GM21576 (cell line): Measurements from ENCODE around the gene GGA3.
"Not testable (repeated sequence)": the region's sequence is repeated elsewhere in the genome, so short reads cannot be mapped to it uniquely, and the experiment has no call there.

Experiments
- ATAC-seq: cut with Tn5 transposase; IDR thresholded peaks from one replicate; pipeline ENCODE4 v1.9.1; 2021; ENCODE audit warnings: mild to moderate bottlenecking, moderate library complexity; ENCODE audit not compliant: unreplicated experiment

Gene GGA3

DNA sequence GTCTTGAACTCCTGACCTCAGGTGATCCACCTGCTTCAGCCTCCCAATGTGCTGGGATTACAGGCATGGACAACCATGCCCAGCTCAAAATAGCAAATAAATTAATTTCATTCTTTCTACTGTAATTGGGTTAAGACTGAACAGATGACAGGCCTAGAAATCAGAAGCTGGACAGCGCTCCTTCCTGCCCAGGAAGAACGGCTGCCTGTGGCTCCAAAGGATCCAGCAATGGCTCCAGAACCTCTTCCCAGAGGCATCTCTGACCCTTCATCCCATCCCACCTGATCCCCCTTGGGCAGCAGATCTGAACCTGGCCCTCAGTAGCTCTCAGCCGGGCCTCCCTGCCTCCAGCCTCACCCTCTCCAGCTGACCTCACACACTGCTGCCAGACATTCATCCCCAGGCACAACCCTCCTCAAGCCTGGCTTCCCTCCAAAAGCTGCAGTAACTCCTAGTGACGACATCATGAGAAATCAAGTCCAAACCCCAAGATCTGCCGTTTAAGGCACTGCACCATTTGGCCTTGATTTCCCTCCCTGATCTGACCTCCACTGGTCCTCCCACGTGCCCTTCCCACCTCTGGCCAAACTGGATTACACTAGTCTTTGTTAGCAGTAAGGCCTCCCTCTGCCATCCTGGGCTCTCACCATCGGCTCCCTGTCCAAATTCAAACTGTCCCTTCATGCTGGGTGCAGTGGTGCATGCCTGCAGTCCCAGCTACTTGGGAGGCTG lies 12.7 kb upstream of the GGA3 start:
- ATAC-seq = no peak

DNA sequence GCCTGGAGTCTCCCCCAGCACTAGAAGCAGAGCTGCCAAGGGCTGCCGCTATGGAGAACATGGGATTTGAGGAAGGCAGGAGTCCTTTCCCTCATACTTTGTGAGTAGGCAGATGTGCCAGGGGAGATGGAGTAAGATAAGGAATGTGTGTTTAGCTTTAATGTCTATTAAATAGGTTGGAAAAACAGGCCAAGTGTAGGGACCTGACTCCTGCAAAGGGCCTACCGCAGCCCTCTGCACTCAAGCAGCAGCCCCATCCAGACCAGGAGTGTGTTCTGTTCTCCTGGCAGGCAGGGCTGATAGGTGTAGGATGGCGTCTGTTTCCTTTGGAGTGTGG lies 11.4 kb upstream of the GGA3 start:
- no peak for ATAC-seq

DNA sequence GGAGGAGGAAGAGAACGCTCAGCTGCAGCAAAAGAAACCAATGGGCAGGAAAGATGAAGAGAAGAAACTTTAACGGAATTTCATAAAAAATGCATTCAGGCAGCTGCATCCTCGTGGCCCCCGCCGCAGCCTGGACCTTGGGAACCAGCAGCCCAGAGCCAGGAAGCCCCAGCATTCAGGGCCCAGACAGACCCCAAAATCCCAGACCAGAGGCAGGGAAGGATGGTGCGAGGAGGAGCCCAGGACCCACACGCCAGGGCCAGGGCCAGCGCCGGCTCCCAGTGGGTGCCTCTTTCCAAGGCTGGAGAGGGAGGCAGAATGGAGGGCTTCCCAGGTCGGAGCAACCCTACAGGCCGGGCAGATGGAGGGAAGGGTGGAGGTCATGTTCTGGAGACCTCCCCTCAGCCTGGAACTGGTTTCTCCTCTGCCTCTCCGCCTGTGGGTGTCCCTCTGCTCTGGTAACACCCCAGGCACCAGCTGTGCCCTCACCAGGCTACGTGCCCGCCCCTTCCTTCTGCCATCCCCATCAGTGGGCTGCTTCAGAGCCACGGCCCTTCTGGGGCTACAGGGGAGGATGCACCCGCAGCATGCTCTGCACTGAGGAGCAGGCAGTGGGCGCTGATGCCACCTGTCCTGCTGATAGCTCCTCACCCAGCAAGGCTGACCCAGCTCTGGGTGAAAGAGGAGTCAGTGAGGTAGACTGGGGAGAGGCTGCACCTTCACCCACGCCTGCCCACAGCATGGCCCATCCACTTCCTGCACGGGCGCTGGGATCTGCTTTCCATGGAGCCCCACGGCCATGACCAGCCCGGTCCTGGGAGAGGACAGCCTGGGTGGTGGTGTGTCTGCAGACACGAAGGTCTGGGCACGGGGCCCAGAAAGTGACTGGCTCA lies 10.8 kb upstream of the GGA3 start:
- no peak for ATAC-seq

DNA sequence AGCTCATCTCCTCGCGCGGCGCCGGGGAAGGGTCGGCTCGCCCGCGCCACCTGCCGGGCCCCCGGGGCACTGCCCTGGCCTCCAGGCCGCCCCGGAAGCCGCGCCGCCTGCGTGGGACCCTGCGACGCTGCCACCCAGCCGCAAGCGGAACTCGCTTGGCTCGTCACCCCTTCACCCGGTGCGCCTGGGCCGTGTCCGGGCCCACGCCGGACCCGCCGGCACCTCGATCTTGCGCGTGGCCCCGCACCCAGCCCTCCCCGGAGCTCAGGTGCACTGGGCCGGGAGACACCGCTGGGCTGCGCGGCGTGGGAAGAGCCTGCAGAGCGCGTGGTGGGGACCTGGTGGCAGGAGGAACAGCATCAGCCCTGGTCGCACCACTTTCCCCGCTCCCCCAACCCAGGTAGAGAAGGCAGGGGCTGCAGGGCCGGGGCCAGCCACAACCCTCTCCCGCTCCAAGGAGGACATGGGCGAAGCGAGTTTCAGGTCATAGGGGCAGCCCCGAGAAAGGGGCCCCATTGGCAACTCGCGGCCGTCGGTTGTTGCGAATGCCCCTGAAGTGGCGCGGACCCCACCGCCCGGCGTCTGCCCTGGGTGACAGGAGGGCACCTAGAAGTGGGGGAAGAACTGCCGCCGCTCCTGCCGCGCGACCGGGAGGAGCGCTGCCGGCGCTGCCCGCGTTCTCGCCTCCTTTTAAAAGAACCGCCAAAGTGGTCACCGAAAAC lies 10.0 kb upstream of the GGA3 start:
- ATAC-seq = peak; percentile 58

DNA sequence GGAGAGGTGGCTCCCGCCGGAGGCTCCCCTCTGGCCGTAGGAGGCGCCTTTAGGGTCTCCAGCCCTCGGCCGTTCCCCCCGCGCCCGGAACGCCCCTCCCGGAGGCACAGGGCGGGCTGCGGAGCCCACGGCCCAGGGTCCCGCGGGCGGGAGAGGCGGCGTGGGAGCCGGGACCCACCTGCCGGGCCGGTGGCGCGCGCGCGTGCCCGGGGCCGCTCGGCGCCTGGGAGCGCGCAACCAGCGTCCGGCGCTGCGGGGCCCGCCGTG lies 9.5 kb upstream of the GGA3 start, which contains the start of gene MIF4GD:
Gene MIF4GD, minus strand, starts transcription at position 266 of the 267 bp plus-strand sequence. CDS start 1,036 bp downstream, outside the sequence.
- no peak for ATAC-seq

DNA sequence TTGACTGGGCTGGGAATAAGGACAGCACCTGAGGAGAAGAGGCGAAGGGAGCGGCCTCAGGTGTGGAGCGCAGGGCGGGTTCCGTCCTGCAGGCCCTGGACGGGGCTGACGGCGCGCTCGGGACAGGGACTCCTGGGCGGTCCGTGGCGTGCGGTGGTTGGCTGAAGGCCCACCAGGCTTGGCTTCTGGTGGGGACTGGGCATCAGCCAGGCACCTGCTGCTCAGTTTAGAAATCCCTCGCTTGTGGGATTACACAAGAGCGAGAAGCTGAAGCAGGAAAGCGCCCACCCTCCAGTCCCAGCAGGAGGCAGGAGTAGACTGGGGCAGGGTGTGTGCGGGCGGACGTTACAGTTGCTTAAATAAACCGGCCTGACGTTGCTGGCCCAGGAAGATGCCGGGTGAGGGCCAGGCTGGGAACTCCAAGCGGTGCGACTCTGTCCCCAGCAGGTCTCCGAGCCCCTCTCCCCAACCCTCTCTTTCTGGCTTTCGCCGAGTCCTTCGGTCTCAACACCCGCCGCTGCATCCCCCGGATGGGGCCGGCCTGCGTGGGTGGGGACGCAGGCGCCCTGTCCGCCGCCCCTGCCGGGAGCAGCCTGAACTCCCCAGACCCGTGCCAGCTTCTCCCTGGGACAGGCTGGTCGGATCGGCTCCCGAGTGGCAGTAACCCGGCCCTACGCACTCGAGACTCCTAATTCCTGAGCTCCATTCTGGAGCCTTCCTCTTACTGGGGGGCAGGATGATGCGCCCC lies 9.0 kb upstream of the GGA3 start:
- ATAC-seq = peak; percentile 29

DNA sequence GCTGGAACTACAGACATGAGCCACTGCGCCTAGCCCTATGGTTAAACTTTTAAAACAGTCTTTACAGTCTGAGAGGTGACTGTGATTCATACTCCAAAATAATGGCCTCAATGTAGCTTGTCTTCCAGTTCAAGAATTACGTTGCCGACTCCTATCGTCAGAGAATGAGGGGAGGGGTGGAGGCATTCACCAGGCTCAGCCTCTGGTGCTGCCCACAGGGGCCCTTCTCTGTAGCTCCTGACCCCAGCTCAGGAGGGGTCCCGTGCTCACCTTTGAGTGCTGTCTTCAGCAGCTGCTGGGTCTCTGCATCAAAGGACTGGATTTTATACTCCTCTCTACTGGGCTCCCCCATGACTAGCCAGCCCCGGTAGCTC lies 8.4 kb upstream of the GGA3 start:
- ATAC-seq = no peak

DNA sequence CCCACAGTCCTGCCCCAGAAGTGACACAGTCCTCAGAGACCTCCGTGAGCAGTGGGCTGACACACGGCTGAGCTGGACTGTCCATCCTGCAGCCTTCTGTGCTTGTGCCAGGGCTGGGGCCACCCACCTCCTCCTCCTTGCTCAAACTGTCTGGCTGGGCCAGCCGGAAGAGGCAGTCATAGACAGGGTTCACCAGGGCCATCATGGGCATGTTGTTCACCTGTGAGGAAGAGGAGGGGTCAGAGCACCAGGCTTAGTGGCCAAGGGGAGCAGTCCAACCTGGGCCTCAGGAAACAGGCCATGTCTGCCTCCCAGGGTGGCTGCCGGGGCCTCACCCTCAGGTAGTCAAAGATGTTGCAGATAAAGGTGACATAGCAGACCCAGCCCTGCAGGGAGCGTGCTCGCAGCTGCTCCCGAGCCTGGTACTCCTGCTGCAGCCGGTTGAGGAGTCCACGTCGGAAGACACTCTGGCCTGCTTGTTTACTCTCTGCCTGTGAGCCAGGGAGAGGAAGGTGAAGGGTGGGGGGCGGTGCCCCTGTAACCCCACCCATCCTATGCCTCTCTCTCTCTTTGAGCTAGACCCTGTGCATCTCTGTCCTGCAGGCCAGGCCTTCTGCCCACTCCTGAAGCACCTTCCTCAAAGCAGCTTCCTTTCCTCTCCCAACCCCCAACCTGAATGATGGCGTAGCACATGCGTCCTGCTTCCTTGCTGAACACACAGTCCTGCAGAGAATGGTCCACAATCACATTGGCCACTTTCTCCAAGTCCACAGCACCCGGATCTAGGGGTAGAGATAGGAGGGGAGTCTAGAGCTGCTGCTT lies 6.2 kb upstream of the GGA3 start:
- no peak for ATAC-seq

DNA sequence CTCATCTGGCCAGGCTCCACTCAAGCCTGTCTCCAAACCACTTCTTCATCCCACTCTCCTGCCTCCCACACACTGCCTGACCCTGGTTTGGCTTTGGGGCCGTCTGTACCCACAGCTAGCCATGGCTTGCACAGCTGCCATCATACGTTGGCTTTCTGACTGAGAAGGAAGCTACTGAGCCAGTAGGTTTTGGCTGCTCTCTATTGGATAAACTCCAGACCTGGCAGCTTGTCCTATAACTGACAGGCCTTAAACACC lies 5.7 kb upstream of the GGA3 start:
- no peak for ATAC-seq

DNA sequence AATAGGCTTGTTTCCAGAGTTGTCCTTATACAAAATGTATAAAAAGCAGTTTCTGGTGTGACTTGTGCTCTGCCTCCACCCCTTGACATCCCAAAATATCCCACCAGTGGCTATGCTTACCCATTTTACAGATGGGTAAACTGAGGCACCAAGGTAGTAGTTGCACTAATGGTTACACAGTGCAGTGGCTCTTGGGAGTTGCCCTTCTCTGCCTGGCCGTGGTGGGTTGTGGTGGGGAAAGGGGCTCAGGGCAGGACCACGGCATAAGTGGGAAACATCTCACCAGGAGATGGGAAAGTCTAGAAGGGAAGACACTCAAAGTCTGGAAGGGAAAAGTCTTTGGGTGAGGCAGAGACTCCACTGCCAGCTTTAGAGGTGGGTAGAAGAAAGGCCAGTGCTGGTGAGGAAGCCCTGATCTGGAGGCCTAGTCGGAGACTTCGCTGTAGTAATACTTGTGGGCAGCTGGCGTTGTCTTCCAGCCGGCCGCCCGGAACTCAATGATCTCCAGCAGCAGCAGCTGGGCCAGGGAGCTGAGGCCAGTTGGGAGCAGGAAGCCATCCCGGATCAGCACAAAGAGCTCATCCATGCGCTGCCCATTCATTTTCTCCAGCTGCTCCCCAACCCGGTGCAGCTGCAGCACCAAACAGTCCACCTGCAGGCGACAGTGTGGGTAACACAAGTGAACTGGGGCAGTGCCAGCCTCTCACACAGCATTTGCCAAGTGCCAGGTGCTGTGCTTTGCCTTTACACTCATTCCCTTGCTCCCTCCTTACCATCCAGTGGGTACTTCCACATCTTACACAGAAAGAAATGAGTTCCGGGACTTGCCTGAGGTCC lies 5.1 kb upstream of the GGA3 start:
- ATAC-seq = no peak

DNA sequence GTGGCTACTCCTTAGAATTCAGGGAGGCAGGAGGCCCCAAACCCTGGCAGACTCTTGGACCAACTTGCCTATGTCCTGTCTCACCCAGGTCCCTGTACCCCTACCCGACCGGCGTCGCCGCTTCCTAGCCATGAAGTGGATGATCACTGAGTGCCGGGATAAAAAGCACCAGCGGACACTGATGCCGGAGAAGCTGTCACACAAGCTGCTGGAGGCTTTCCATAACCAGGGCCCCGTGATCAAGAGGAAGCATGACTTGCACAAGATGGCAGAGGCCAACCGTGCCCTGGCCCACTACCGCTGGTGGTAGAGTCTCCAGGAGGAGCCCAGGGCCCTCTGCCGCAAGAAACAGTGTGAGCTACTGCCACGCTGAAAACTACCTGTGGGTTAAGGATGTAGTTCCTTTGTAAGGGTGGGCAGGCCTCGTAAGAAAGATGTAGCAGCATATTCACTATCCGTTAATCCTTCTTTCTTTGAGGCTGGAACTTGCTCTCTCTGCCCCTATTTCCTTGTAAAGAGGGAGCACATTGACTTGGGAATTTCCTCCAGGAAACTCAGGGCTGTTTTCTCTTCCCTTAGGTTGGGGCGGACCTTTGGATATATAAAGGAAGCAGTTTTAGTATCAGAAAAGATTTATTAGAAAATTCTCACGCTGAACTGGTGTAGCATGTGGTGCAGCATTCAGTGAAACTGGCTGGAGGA lies 4.4 kb upstream of the GGA3 start:
- ATAC-seq = no peak

DNA sequence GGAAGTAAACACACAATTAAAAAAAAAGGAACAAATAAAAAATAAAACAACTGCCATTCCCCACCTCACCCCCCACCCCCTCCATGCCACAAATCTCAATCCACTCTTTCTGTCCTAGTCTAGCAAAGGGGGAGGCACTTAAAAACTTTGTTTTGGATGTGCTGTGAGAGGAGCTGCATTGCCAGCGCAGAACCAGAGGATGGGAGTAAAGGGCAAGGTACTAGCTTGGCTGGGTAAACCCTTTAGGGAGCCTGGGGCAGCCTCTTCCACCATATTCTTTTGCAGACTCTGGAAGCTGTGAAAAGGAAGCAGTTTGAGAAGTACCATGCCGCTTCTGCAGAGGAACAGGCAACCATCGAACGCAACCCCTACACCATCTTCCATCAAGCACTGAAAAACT lies 1.6 kb upstream of the GGA3 start:
- ATAC-seq = no peak

DNA sequence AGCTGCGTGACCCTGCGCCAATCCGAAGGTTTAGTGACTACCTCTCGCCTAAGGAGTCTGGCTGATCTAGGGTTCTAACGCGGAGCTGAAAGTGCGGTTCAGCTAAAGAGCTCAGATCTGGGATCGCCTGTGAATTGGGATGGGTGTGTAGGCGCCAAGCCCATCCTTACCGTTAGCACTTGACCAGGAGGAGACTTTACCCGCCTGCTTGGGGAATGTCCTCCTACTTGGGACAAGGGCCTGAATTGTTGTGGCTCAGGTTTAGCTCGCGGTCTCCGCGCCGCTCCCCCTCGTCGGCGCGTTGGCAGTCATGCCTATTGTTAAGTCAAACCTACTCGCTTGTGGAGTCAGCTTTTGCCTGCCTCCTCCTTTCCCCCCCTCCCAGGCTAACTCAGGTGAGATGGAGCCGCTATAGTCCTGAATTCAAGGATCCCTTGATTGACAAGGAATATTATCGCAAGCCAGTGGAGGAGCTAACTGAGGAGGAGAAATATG lies 753 bp upstream of the GGA3 start:
- no peak for ATAC-seq

DNA sequence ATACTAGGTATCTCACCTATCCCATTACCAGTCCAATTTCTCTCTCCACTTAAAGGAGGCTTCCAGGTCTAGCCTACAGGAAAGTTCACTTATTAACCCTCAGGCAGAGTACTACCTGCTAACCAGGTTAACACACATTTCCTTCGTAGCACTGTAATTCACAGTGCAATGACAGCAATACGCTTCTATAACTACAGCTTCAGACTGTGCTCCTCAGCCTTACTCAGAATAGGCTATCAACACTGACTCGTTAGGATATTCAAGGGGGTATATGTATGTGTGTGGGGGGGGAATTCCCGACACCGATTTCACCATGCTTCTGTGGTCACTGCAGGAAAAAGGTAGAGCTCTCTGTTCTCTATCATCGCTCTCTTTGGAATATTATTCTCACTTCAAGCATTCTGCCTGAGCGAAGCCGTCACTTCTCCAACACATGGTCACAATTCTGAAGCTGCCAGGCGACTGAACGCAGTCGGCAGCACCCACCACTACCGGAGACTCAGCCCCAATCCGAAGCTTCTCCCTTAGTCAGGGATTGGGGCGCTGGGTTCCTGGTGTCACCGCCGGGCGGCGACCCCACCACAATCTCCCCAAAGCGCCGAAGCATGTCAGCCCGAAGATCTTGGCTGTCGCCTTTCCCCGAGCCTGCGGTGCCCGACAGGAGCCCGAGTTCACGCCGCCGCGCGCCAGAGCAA lies 618 bp downstream of the GGA3 start:
- ATAC-seq = peak; percentile 22

DNA sequence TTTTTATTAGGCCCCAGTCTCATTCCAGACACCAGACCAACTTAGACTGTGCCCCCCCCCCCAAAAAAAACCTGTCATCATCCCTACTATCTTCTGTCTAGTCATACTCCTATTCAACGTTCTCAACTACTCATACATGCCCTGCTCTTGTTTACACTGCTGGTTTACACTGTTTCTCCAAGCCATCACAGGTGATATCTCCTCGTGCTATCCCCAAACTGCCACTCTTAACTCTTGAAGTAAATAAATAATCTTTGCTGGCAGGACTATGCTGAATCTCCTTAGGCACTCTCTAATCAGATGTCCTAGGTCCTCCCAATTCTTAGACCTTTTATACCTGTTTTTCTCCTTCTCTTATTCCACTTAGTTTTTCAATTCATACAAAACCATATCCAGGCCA lies 4.2 kb downstream of the GGA3 start:
- ATAC-seq = not testable (repeated sequence)

DNA sequence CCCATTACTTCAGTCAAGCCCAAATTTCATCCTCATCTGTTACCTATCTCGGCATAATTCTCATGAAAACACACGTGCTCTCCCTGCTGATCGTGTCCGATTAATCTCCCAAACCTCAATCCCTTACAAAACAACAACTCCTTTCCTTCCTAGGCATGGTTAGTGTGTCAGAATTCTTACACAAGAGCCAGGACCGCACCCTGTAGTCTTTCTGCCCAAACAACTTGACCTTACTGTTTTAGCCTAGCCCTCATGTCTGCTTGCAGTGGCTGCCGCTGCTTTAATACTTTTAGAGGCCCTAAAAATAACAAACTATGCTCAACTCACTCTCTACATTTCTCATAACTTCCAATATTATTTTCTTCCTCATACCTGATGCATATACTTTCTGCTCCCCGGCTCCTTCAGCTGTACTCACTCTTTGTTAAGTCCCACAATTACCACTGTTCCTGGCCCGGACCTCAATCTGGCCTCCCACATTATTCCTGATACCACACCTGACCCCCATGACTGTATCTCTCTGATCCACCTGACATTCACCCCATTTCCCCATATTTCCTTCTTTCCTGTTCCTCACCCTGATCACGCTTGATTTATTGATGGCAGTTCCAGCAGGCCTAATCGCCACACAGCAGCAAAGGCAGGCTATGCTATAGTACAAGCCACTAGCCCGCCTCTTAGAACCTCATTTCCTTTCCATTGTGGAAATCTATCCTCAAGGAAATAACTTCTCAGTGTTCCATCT lies 5.3 kb downstream of the GGA3 start:
- not testable (repeated sequence) for ATAC-seq

DNA sequence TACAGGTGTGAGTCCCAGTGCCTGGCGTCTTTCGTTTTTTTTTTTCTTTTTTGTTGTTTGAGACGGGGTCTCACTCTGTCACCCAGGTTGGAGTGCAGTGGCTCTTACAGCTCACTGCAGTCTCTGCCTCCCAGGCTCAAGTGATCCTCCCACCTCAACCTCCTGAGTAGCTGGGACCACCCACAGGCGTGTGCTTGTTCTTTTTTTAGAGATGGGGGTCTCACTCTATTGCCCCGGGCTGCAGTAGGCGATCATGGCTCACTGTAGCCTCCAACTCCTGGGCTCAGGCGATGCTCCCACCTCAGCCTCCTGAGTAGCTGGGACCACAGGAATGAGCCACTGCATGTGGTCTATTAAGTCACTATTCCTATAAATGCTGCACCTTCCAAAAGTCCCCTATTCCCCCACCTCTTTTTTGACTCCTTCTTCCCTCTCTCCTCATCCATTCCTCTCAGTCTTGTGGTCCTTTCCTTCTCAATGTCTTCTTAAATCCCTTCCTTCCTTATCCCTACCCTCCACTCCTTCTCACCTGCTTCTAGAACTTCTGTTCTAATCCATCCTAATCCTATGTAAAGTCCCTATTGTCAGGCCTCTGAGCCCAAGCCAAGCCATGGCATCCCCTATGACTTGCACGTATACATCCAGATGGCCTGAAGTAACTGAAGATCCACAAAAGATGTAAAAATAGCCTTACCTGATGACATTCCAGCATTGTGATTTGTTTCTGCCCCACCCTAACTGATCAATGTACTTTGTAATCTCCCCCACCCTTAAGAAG lies 9.2 kb downstream of the GGA3 start:
- no peak for ATAC-seq
